D721Med (cell line): ENCODE data around the gene SLC51A.

Source experiments
- DNase-seq: peaks from one replicate; pipeline ENCODE4 v3.0.0; 2011; ENCODE audit warnings: low spot score; ENCODE audit not compliant: insufficient read length
- FAIRE-seq: peaks from 2 replicates; lab custom pipeline; 2011; peaks lifted over from hg19 to GRCh38; lab: Jason Lieb, UNC
- TF ChIP-seq, protein P1 (sequence below): IDR thresholded peaks from 2 replicates; pipeline ENCODE4 v1.5.1; 2012; ENCODE audit warnings: mild to moderate bottlenecking, control low read depth; ENCODE audit not compliant: insufficient read depth; ENCODE audit errors: missing control alignments

SLC51A gene

DNA sequence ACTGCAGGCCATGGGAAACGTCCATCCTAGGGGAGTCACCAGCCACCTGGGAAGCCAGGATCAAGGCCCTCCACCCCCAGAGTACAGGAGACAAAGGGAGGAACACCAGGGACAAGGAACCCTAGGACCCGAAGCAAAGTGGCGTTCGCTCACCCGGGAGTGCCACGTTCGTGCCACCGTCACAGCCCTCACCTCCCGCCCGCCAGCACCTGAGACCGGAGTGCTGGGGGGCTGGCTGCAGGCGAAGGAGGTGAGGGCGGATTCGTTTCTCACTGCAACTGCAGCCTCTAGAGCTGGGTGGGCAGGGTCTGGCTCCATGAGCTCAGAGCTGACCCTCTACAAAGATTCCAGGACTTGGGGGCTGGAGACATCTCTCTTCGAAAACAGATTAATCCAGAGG, 31.5 kb upstream of the SLC51A start:
- TF ChIP-seq, protein P1, sequence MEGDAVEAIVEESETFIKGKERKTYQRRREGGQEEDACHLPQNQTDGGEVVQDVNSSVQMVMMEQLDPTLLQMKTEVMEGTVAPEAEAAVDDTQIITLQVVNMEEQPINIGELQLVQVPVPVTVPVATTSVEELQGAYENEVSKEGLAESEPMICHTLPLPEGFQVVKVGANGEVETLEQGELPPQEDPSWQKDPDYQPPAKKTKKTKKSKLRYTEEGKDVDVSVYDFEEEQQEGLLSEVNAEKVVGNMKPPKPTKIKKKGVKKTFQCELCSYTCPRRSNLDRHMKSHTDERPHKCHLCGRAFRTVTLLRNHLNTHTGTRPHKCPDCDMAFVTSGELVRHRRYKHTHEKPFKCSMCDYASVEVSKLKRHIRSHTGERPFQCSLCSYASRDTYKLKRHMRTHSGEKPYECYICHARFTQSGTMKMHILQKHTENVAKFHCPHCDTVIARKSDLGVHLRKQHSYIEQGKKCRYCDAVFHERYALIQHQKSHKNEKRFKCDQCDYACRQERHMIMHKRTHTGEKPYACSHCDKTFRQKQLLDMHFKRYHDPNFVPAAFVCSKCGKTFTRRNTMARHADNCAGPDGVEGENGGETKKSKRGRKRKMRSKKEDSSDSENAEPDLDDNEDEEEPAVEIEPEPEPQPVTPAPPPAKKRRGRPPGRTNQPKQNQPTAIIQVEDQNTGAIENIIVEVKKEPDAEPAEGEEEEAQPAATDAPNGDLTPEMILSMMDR: no peak
- no peak for DNase-seq
- no peak for FAIRE-seq

DNA sequence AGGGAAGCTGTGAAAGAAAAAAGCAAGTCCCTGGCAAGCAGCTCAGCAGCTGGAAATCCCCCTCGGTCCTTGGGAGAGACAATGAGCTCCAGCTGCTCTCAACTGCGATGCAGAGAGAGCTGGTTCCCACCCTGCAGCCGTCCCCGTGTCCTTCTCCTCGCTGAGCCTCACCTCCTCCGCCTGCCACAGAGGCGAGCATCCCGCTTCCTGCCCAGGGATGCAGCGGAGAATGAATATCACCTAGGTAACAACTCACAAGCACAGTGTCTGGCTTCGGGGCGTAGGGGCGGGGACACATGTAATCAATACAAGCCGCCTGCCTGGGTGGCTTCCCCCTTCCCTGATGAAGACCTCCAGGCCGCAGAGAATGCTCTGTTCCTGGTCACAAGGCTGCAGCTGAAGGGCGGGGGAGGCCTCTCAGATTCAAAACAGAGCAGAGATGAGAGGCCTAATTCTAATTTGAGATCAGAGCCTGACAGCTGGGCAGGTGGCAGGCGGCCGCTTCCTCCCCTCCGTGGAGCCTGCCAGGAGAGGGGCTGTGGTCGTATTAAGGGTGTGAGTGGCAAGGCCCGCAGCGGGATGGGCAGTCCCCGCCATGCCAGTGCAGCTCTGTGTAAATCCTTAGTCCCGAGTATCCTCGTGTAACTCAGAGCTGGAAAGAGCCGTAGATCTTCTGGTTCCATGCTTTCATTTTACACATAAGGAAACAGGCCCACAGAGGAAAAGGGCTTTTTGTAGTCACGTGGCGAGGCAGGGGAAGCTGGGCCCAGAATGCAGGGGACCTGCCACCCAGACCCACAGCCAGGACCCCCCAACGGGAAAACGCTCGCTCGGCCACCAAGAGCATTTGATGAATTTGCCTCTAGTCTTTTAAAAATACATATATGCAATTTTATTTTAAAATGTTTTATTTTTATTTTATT, 29.4 kb upstream of the SLC51A start:
- FAIRE-seq (no peak), DNase-seq (no peak)
- TF ChIP-seq, protein P1: no peak

DNA sequence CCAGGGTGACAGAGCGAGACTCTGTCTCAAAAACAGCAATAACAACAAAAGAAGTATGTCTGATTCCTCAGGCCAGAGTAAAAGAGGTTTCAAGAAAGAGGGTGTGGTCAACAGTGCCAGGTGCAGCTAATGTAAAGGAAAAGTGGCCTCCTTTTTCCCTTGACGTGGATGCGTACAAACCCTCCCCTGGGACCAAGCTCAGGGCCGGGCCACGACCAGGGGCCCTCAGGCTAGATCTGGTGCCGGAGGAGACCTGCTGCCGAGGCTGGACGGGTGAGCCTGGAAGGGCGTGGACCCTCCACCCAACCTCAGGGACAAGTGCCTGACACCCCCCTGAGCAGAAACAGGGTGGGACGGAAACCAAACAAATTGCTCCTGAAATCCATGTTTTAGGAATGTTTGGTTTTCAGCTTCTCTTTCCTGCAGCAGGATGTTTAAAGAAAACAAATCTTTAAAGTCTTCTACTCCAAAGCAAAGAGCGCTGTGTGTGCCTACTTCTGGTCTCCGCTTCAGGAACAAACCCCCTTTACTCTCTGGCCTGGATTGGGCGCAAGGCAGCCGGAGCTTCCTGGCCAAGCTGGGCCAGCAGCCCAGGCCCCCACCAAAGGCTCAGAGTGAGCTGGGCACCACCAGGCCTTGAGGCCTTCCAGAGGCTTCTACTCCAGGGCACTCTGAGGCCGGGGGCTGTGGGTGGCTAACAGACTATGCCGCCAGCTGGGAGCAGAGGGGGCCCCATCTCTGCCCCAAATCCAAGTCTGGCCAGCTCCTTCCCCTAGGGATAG, 26.6 kb upstream of the SLC51A start:
- no peak for FAIRE-seq
- TF ChIP-seq, protein P1: no peak
- DNase-seq: no peak

DNA sequence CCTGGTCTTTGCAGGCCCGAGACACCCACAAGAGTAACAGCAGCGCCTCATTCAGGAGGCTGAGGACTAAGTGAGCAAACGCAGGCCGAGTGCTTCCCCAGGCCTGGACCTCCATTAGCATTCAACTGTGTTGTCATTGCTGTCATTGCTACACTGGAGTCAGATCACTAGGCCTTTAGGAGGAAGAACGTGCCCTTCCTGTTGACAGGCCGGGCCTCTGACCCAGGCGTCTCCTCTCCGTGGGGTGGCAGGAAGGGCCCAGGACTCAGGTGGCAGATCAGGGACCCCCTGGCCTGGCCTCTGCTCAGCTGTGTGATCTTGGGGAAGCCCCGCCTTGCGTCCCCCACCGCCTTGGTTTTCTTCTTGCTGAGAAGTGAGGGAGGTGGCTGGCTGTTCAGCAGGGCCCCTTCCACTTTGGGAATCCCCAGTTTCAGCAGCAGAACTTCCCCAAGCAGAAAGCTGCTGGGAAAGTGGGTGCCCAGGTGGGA, 24.3 kb upstream of the SLC51A start:
- DNase-seq: no peak
- TF ChIP-seq, protein P1: no peak
- no peak for FAIRE-seq

DNA sequence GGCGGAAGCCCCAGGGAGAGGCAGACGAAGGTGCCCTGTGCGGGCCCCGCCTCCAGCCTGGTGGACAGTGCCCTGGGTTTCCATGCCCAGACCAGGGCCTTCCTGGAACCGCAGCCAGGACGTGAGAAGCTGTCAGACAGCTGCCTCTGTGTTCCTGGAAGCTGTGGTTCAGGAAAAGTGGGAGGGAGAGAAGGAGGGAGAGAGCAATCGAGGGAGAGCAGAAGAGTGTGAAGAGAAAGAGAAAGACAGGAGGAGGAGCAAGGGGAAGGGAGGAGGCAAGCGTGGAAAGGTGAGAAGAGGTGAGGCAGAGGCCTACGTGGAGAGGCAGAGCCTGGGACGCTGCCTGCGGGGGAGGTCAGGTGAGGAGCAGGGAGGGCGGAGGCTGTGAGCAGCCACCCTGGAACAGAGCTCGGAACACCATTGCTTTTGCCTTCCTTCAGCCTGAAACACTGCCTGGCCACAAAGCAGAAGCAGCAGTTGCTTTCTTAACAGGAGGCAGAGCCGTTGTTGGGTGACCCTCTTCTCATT, 23.7 kb upstream of the SLC51A start:
- TF ChIP-seq, protein P1: no peak
- FAIRE-seq (no peak), DNase-seq (no peak)

DNA sequence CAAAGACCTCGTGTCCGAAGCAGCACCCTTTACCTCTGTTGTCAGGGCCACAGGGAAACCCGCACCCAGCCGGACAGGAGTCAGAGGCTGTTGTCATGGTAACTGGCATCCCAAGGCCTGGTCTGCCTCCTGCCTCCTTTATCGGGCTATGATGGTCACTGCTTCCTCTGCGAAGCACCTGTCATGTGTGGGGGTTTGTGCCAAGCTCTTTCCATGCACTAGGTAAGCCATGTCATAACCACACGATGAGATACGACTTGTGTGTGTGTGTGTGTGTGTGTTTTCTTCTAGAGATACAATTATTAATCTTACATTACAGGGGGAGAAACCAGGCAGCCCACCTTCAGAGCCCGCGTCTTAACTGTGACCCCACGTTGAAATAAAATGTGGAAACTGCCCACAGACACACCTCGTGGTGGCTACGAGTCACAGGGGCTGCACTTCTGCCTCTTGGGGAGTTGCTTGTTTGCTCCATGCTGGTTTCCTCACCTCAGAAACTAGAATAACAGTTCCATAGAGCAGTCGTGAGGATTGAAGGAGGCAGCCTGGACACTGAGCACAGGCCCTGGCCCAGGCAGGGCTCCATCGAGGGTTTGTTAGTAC, 23.1 kb upstream of the SLC51A start:
- DNase-seq (no peak), FAIRE-seq (no peak)
- TF ChIP-seq, protein P1: no peak
